SK-N-DZ (cell line): ENCODE data around the gene FBXL14.
"Not testable (repeated sequence)": the region's sequence is repeated elsewhere in the genome, so short reads cannot be mapped to it uniquely, and the experiment has no call there.

Experiments
- DNase-seq: peaks from one replicate; pipeline ENCODE4 v3.0.0-alpha.2; 2015; ENCODE audit warnings: low spot score

The FBXL14 gene

DNA sequence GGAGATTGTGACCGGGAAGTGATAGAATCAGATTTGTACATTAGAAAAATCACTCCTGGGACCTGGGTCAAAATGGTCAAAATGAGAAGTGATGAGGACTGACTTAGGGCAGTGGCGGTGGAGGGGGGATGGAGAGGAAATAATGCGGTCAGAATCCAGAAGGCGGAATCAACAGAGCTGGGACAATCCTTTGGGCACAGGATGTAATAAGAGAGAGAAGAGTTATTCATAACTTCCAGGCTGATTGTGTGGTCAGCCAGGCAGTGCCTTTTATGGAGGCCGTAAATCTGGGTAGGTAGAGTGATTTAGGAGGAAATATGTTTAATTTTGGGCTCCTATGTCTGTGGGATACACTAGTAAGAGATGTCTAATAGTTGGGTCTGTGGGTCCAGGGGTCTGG lies 21.6 kb downstream of the FBXL14 start:
- no peak for DNase-seq

DNA sequence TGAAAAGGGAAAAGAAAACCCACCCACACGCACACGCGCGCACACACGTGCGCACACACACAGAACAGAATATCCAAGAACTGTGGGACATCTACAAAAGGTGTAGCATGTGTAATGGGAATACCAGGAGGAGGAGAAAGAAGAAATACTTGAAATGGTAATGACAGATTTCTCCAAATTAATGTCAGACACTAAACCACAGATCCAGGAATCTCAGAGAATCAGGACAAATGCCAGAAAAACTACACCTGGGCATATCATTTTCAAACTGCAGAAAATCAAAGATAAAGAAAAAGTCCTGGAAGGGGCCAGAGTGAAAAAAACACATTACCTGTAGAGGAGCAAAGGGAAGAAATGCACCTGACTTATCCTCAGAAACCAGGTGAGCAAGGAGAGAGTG lies 26.5 kb downstream of the FBXL14 start:
- no peak for DNase-seq

GRCh38 chr12:1566449-1567135 lies 27.8 kb downstream of the FBXL14 start:
- DNase-seq, result no peak

- no peak for DNase-seq
These were observed 29.2 kb downstream of the FBXL14 start for GRCh38 chr12:1565172-1565571.

DNA sequence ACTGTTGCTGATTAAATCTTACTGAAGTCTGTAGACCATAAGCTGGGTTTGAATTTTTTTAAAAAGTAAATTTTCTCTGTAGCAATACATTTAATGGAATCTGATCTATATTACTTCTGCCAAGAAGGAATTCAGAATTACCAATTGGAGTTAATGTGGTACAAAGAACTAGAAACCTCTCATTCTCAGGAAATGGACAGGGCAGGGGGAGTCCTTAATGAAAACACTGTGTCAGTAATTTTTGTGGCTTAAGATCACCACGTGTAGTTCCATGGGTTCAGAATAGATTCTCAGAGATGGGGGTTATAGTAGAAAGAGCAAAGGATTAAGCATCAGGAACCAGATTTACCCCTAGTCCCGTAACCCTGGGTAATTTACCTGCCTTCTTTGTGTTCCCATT lies 30.3 kb downstream of the FBXL14 start:
- no peak for DNase-seq

DNA sequence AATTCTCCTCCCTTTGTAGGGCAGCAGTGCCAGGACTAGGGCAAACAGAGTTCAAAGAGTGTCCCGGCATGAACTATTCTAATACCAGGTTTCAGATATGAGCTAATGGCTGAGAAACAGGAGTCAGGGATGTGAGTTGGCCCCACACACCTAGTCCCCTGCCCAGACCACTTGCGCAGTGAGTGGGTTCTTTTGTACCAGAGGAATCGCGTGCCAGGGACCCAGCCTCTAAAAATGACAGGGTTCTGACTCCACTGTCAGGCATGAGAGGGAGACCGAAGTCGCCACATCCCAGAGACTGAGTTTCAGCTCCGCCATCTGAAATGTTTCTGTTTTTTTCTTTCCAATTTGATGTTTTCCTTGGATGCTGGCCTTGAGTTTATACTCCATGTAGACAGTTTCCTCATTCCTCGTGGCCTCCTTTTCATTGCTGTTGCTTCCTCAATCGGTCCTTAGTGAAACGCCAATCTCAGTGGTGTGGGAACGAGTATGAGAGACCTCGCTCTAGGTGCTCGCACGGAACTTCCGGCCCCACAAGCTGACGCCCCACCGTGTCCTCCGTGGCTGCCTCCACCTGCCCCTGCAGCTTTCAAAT lies 31.5 kb downstream of the FBXL14 start:
- DNase-seq, result no peak

DNA sequence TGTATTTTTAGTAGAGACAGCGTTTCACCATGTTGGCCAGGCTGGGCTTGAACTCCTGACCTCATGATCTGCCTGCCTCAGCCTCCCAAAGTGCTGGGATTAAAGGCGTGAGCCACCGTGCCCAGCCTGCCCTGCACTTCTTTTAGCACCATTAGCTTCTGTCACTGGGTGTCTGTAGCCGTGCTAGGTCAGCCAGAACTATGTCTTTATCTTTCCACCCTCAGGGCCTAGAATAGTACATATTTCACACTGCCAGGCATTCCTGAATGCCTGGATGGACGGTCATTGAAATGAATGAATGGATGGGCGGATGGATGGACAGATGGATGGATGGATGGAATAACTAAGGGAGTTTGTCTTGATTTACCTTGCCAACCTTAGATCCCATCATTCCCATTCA lies 33.7 kb downstream of the FBXL14 start:
- no peak for DNase-seq

DNA sequence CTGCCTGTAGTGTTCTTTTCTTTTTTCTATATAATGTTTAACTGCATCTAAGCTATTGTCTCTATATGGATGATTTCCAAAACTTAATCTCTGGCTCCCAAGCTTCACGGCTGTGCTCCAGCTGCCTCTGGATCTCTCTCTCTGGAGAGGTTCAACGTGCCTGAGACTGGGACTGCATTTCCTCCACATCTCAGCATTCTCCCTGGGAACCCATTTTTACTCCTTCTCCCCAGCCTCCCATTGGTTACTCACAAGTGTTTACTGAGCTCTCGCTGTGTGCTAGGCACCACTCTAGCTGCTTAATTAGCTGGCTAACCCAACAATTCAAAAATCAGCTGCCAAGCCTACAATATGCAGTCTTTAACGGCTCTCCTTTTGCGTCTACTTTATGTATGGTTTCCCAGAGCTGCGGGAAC lies 34.7 kb downstream of the FBXL14 start:
- DNase-seq, result no peak

DNA sequence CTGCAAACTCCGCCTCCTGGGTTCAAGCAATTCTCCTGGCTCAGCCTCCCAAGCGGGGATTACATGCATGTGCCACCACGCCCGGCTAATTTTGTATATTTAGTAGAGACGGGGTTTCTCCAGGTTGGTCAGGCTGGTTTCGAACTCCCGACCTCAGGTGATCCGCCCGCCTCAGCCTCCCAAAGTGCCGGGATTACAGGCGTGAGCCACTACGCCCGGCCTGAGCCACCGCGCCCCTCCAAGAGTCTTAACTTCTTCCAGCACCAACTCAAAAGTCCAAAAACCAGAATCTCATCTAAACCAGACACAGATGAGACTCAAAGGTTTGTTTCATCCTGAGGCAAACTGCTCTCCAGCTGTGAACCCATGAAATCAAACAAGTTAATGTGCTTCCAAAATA lies 36.3 kb downstream of the FBXL14 start:
- DNase-seq, result not testable (repeated sequence)

DNA sequence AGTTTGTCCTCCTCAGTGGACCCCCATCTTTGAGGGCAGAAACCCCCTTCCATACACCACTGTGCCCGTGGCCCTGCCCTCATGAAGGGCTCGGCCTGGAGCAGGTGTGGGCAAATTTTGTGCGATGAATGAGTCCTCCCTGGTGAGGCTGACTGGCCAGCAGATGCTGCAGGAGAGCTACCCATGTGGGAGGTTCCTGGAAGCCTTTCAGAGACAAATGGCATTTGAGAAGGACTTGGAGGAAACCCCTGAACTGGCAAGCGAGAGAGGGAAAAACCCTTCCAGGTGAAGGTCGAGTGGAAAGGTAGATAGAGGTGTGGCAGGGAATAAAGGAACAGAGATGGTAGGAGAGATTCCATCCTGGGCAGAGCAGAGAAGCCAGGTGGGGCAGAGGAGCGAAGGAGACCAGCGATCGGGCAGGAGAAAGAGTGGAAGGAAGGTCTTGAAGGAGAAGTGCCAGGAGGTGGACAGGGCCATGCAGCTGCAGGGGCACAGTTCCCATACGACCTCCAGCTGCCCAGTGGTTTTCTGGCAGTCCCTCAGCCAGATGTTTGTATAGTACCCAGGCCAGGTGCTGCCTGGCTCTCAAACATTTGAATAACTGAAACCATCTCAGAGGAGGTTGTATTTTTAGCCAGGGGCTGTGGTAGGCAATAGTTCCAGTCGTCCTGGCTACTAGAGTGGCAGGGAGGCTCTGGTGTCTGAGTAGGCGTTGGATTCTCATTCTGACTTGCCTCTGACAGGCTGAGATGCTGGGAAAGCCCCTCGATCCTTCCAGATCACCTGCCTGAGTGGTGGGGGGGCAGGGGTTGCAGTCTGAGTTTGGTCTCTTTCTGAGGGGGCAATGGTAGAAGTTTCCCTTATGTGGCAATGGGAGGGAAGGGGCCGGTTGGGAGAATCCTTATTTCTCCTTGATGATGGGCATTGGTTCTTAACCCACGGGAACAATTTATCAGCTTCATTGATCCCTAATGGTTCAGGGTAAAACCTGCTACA lies 40.1 kb downstream of the FBXL14 start:
- DNase-seq, result no peak

- DNase-seq, result no peak
These were observed 40.8 kb downstream of the FBXL14 start for GRCh38 chr12:1553536-1553935.

DNA sequence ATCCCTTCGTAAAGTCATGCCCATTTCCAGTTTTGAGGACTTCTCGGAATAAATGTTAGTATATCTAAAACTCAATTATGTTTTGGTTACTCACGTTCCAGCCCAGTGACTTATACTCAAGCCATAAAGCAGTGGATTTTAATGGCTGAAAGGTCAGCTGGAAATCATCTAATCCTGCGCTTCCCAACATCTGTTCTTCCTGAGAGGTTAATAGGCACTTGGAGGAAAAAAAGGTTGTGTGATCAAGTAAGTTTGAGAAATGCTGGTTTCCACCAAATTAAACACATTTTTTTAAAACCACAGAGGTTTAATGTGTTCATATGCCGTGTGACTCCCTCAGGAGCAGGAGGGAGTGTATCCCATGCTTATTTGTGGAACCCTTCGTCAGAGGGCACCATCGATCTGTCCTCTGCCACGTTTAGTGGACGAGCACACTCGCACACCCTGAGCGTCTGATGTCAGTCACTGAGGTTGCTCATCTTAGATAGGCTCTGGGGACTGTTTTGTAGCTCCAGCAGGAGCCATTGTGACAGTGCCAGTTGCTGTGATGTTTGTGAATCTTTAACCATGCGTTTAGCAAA lies 41.4 kb downstream of the FBXL14 start:
- no peak for DNase-seq

DNA sequence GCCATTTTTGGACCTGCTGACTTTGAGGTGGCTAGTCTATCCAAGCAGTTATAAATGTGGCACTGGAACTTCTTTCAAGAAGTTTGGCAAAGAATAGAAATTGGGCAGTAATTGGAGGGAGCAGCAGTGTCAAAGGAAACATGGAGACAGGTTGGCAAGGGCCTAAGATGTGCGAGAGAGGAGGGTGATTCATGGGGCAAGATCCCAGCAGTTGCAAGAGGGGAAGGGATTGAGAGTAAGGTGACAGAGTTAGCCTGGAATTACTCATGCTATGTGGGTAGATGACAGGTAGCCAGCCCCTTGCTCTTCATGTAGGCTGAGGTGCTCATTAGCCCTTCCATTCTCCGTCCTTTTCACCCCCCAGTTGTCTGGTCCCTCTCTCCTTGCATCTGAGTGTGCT lies 42.2 kb downstream of the FBXL14 start:
- DNase-seq, result no peak

DNA sequence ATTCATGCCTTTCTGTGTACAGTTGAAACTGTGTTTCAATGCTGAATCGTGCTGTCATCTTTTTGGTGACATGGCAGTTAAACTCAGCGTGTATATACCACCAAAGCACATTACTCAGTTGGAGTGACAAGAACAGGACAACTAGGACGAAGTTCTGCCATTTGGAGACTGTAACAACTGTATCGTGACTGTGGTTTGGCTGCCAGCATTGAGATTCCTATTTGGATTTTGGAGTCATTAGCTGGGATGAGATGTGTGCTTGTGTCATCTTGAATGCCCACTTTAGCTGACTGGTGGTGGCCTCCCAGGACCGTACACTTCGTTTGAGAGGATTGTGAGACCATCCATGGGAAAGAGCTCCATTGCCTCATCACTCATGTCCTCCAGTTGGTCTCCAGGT lies 42.9 kb downstream of the FBXL14 start:
- no peak for DNase-seq

DNA sequence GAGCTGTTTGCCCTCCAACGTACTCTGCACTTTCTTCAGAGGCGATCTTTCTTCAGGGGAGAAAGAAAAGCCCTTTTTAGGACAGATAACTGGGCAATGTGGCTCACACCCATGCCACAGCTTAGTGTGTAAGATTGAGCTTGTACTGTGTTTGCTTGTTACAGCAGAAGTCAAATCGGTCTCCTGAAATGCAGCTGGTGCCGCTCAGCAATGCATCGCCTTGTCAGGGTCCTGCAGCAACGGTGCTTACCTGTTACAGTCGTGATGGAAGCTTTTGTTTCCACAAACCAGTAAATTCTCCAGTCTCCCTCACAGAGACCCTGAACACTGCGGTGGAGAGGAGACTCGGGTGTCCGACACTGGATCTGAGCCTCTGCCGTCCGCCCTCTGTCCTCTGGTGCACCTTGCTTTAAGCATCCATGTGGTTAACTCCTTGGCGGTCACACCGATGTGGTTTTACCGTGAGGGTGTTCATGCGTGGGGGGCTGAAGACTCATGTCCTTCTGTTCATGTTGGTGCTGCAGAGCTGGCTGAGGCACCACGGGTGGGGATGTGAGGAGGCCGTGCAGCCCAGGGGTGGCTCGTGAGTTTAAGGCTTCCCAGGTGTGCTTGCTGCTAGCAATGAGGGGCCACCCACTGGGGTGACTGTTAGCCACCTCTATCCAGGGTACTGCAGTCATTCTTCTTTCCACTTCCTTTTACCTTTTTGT lies 47.3 kb downstream of the FBXL14 start:
- no peak for DNase-seq

DNA sequence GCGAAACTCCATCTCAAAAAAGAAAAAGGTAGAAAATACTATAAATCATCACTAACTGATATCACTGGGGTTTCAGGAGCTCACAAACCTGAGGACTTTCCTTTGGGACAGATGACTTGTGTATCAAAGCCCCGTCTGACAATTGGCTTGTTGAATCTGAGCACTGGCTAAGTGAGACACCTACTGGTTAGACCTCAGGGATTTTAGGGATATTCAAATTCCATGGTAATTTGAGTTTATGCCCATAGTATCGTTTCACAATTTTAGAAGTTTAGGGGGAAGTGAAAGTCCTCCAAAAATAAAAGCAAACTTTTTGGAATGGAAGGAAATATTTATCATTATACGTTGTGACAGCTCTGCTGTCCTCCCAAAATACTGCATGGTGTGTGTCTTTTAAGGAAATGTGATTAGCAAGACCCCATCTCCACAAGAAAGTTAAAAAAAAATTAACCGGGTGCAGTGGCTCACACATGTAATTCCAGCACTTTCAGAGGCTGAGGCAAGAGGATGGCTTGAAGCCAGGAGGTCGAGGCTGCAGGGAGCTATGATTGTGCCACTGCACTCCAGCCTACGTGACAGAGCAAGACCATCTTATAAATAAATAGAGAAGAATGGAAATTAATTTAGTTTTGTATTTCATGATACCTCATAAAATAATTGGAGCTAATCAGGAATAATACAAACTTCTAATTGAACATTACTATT lies 49.2 kb downstream of the FBXL14 start:
- DNase-seq, result no peak

- no peak for DNase-seq
These were observed 51.8 kb downstream of the FBXL14 start for GRCh38 chr12:1542599-1542998.

- no peak for DNase-seq
These were observed 53.7 kb downstream of the FBXL14 start for GRCh38 chr12:1540690-1541089.

DNA sequence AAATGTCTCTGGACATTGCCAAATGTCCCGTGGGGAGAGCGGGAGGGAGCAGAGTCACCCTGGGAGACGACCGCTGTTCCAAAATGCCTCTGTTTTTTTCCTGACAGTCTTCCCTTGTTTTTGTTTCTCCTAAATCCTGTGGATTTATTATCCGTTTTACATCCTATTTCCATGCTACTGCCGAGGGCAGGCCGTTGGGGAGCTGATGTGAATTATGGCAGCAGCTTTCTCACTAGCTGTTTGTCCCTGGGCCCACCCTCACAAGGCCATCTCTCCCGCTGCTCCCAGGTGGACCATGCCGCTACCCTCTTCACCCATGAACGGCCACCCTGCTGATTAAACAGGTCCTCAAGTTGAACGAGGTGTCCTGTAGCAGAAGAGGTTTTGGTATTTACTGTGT lies 55.2 kb downstream of the FBXL14 start:
- no peak for DNase-seq

GRCh38 chr12:1536817-1537216 lies 57.6 kb downstream of the FBXL14 start:
- DNase-seq, result no peak

- DNase-seq, result no peak
These were observed 59.6 kb downstream of the FBXL14 start for GRCh38 chr12:1534748-1535147.
